Chondrocyte (in vitro differentiated cells): ENCODE data around the gene CD8B2. TPM values are rescaled to one million over a fixed set of nuclear protein-coding genes. Genes with fewer than 3 reads are reported as not detected.
"Not testable (repeated sequence)": the region's sequence is repeated elsewhere in the genome, so short reads cannot be mapped to it uniquely, and the experiment has no call there.

Experiments
- DNase-seq: peaks from one replicate; pipeline ENCODE4 v3.0.0; 2021; ENCODE audit warnings: mixed read lengths, low spot score
- H3K27ac Mint-ChIP-seq: one replicate; pipeline ENCODE4 v1.8.0; 2021; ENCODE audit warnings: mild to moderate bottlenecking, moderate library complexity, mixed read lengths; ENCODE audit not compliant: unreplicated experiment
- H3K27me3 Mint-ChIP-seq: 2 replicates; pipeline ENCODE4 v1.8.0; 2021; ENCODE audit warnings: low read depth, mixed read lengths
- H3K36me3 Mint-ChIP-seq: 2 replicates; pipeline ENCODE4 v1.8.0; 2021; ENCODE audit warnings: low read depth, mixed read lengths
- H3K4me1 Mint-ChIP-seq: 2 replicates; pipeline ENCODE4 v1.8.0; 2021; ENCODE audit warnings: low read depth, mild to moderate bottlenecking, mixed read lengths
- H3K4me3 Mint-ChIP-seq: one replicate; pipeline ENCODE4 v1.8.0; 2021; ENCODE audit warnings: mild to moderate bottlenecking, moderate library complexity, mixed read lengths; ENCODE audit not compliant: unreplicated experiment
- H3K9me3 Mint-ChIP-seq: 2 replicates; pipeline ENCODE4 v1.8.0; 2021; ENCODE audit warnings: low read depth, mixed read lengths
- CTCF ChIP-seq: fragments of 200-600 bp; sonication (generic); IDR thresholded peaks from 2 replicates; pipeline ENCODE4 v1.5.0; 2021; ENCODE audit warnings: antibody characterized with exemption, mild to moderate bottlenecking, moderate library complexity
- total RNA-seq: library from RNA; stranded (reverse); gene quantifications from 3 replicates; pipeline ENCODE4 v1.2.1, GENCODE V29; 2021

CD8B2 gene
- total RNA-seq, 1 donor from 2014 or later = not detected

- H3K36me3 Mint-ChIP-seq = peaks cover 2% of the 10 kb centered on the region
- no peak overlapping the region for H3K4me3 Mint-ChIP-seq
- DNase-seq = no peak
- H3K27ac Mint-ChIP-seq = no peak overlapping the region
- peaks cover 7% of the 10 kb centered on the region for H3K9me3 Mint-ChIP-seq
- TF ChIP-seq CTCF = no peak
- no peaks in the 10 kb centered on the region for H3K27me3 Mint-ChIP-seq
- no peaks in the 10 kb centered on the region for H3K4me1 Mint-ChIP-seq
These were observed 65.8 kb downstream of the CD8B2 start for GRCh38 chr2:106552921-106553320.

GRCh38 chr2:106553321-106553720 is 66.2 kb downstream of the CD8B2 start:
- Mint-ChIP-seq H3K27ac (no peak overlapping the region), H3K36me3 (peaks cover 2% of the 10 kb centered on the region), H3K4me1 (no peaks in the 10 kb centered on the region), H3K4me3 (no peak overlapping the region), H3K9me3 (peaks cover 7% of the 10 kb centered on the region), H3K27me3 (no peaks in the 10 kb centered on the region)
- TF ChIP-seq CTCF = no peak
- no peak for DNase-seq

GRCh38 chr2:106554411-106554810 is 67.2 kb downstream of the CD8B2 start:
- peaks cover 1% of the 10 kb centered on the region for H3K4me1 Mint-ChIP-seq
- no peak for DNase-seq
- no peaks in the 10 kb centered on the region for H3K27me3 Mint-ChIP-seq
- peaks cover 7% of the 10 kb centered on the region for H3K9me3 Mint-ChIP-seq
- no peak for TF ChIP-seq CTCF
- peaks cover 2% of the 10 kb centered on the region for H3K36me3 Mint-ChIP-seq
- H3K27ac Mint-ChIP-seq = no peak overlapping the region
- H3K4me3 Mint-ChIP-seq = no peak overlapping the region

GRCh38 chr2:106555053-106555452 is 67.9 kb downstream of the CD8B2 start:
- Mint-ChIP-seq H3K36me3 (peaks cover 4% of the 10 kb centered on the region), H3K9me3 (peaks cover 12% of the 10 kb centered on the region), H3K4me3 (no peak overlapping the region), H3K27ac (no peak overlapping the region), H3K27me3 (no peaks in the 10 kb centered on the region), H3K4me1 (peaks cover 8% of the 10 kb centered on the region)
- no peak for DNase-seq
- no peak for TF ChIP-seq CTCF

- H3K27me3 Mint-ChIP-seq, DNase-seq, H3K36me3 Mint-ChIP-seq, H3K27ac Mint-ChIP-seq, H3K4me3 Mint-ChIP-seq: not testable (repeated sequence)
- Mint-ChIP-seq H3K9me3 (peaks cover 12% of the 10 kb centered on the region), H3K4me1 (peaks cover 44% of the 10 kb centered on the region)
These were observed 72.6 kb downstream of the CD8B2 start for GRCh38 chr2:106559786-106560185.

- DNase-seq = no peak
- H3K27me3 Mint-ChIP-seq = no peaks in the 10 kb centered on the region
- no peak overlapping the region for H3K4me3 Mint-ChIP-seq
- no peak for TF ChIP-seq CTCF
- peaks cover 12% of the 10 kb centered on the region for H3K9me3 Mint-ChIP-seq
- H3K4me1 Mint-ChIP-seq = peaks cover 47% of the 10 kb centered on the region
- peaks cover 1% of the 10 kb centered on the region for H3K36me3 Mint-ChIP-seq
- no peak overlapping the region for H3K27ac Mint-ChIP-seq
These were observed 73.6 kb downstream of the CD8B2 start for GRCh38 chr2:106560773-106561172.
